Measurements from ENCODE around the gene BRD3. TPM values are rescaled to one million over a fixed set of nuclear protein-coding genes. Genes with fewer than 3 reads are reported as not detected.
A peak's percentile ranks its signal among the peaks of the same experiment; 100 is the strongest.

BRD3 gene
- polyA plus RNA-seq, 2 of the 4 experiments (the other 2 are of a cell fraction) = 9.0 to 15.3 TPM

- Histone ChIP-seq H3K4me2 (peak overlapping the region; percentile 65), H3K4me1 (peaks cover 8% of the 10 kb centered on the region; the same call in 1 of the 3 replicates), H3K27ac (peak overlapping the region; percentile 49 to 58; a peak in 4 of 6 replicates), H3K4me3 (peak overlapping the region; percentile 37), H3K9me3 (no peaks in the 10 kb centered on the region)
- no peak; a peak in 1 of 6 replicates for ATAC-seq
- WGBS (ENCODE audit: missing lambda C conversion rate) = 56% methylated on average over 4 of the region's 4 CpGs
- TF ChIP-seq NFE2L2 (conservative IDR thresholded peaks at IDR 0.05; ENCODE audit: low read length) (no peak), HOXB13 (CRISPR knock-in tag; IDR thresholded peaks at IDR 0.05; ENCODE audit: low read depth) (no peak), MAX (IDR thresholded peaks at IDR 0.05) (no peak), PHF8 (IDR thresholded peaks at IDR 0.05; ENCODE audit: borderline replicate concordance, low read depth) (no peak), ZSCAN20 (CRISPR knock-in tag; IDR thresholded peaks at IDR 0.05) (no peak), RAD21 (conservative IDR thresholded peaks at IDR 0.05 in 1 of 2, IDR thresholded peaks at IDR 0.05 in 1 of 2) (no peak), GATA3 (IDR thresholded peaks at IDR 0.05; ENCODE audit: borderline replicate concordance) (no peak), RNF2 (IDR thresholded peaks at IDR 0.05; ENCODE audit: borderline replicate concordance, low read depth) (no peak), MYC (IDR thresholded peaks at IDR 0.05; ENCODE audit: borderline replicate concordance, low read length) (no peak), HOXA7 (CRISPR knock-in tag; IDR thresholded peaks at IDR 0.05) (no peak), MAZ (IDR thresholded peaks at IDR 0.05; ENCODE audit: borderline replicate concordance, low read depth, low read length) (no peak), FOSL2 (IDR thresholded peaks at IDR 0.05) (no peak), FOSL2 (CRISPR knock-in tag; IDR thresholded peaks at IDR 0.05) (no peak), FOSB (CRISPR knock-in tag; IDR thresholded peaks at IDR 0.05) (no peak), HES2 (IDR thresholded peaks at IDR 0.05) (no peak), JUN (IDR thresholded peaks at IDR 0.05) (no peak), RFX5 (IDR thresholded peaks at IDR 0.05) (no peak), TFCP2L1 (CRISPR knock-in tag; IDR thresholded peaks at IDR 0.05) (no peak), EP300 (IDR thresholded peaks at IDR 0.05) (no peak)
- TF ChIP-seq, protein P1, sequence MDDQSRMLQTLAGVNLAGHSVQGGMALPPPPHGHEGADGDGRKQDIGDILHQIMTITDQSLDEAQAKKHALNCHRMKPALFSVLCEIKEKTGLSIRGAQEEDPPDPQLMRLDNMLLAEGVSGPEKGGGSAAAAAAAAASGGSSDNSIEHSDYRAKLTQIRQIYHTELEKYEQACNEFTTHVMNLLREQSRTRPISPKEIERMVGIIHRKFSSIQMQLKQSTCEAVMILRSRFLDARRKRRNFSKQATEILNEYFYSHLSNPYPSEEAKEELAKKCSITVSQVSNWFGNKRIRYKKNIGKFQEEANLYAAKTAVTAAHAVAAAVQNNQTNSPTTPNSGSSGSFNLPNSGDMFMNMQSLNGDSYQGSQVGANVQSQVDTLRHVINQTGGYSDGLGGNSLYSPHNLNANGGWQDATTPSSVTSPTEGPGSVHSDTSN (IDR thresholded peaks at IDR 0.05) = no peak
- TF ChIP-seq, protein P2, sequence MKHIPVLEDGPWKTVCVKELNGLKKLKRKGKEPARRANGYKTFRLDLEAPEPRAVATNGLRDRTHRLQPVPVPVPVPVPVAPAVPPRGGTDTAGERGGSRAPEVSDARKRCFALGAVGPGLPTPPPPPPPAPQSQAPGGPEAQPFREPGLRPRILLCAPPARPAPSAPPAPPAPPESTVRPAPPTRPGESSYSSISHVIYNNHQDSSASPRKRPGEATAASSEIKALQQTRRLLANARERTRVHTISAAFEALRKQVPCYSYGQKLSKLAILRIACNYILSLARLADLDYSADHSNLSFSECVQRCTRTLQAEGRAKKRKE (CRISPR knock-in tag; IDR thresholded peaks at IDR 0.05; ENCODE audit: low read depth) = no peak
- no peak for FAIRE-seq
- DNase-seq (ENCODE audit: low read depth in 1 of 2, low spot score in 1 of 2) = no peak
- ChIA-PET CTCF (interaction anchor here (1.0 to 7.4 kb wide), 3 partner anchors 16 to 241 kb away, joined by 3 to 68 read pairs (median 3); no protein-coding TSS in a partner anchor), POLR2A (interaction anchor here (0.6 to 1.9 kb wide), 3 partner anchors 31 to 677 kb away, joined by 3 to 5 read pairs (median 3); partner anchors contain the start of gene MED22)
Observed at GRCh38 chr9:134024214-134024792, 43.5 kb downstream of the BRD3 start.

DNA sequence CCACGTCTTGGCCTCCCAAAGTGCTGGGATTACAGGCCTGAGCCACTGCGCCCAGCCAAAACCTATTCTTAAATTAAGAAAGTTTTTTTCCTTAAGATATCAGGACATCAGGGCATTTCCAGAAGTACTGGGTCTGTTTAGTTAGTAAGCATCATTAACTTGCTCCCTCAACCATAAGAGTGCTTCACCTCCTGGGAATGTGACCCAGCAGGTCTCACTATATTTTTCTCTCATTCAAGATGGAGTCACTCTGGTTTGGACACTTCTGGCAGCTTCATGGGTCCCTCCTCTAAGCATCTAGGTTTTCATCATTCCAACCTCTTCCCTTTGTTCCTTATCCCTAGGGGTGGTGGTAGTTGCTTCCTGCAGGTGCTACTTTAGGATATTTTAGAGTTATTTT is 52.9 kb downstream of the BRD3 start:
- no peak for DNase-seq (ENCODE audit: low read depth in 1 of 2, low spot score in 1 of 2)
- POLR2A ChIA-PET = no interaction called here
- no peak overlapping the region for H3K27ac ChIP-seq
- H3K9me3 ChIP-seq = peaks cover 12% of the 10 kb centered on the region; the same call in 2 of the 3 replicates
- no peaks in the 10 kb centered on the region for H3K4me1 ChIP-seq
- FAIRE-seq = no peak
- TF ChIP-seq JUN (IDR thresholded peaks at IDR 0.05) (no peak), NPAS2 (CRISPR knock-in tag; IDR thresholded peaks at IDR 0.05; ENCODE audit: borderline replicate concordance) (no peak), REST (IDR thresholded peaks at IDR 0.05) (no peak), MYC (IDR thresholded peaks at IDR 0.05; ENCODE audit: borderline replicate concordance, low read length) (no peak), POLR2A (IDR thresholded peaks at IDR 0.05; ENCODE audit: low read length) (no peak), CEBPB (IDR thresholded peaks at IDR 0.05) (no peak), KDM5A (IDR thresholded peaks at IDR 0.05) (no peak), GATA3 (IDR thresholded peaks at IDR 0.05; ENCODE audit: borderline replicate concordance) (no peak), PHF8 (IDR thresholded peaks at IDR 0.05; ENCODE audit: borderline replicate concordance, low read depth) (no peak), RNF2 (IDR thresholded peaks at IDR 0.05; ENCODE audit: borderline replicate concordance, low read depth) (no peak), FOSB (CRISPR knock-in tag; IDR thresholded peaks at IDR 0.05) (no peak), CBX8 (IDR thresholded peaks at IDR 0.05) (no peak)
- TF ChIP-seq, protein P2 (CRISPR knock-in tag; IDR thresholded peaks at IDR 0.05; ENCODE audit: low read depth) = no peak
- CTCF ChIA-PET = interaction anchor here (3.6 kb wide), 1 partner anchor 20 kb away, joined by 19 read pairs; no protein-coding TSS in a partner anchor
- H3K4me2 ChIP-seq = no peak overlapping the region
- ATAC-seq = no peak
- WGBS (ENCODE audit: missing lambda C conversion rate) = 51% methylated on average over 2 of the region's 2 CpGs
- no peak overlapping the region for H3K4me3 ChIP-seq

All from A549 (cell line).